SHP77 (cell line): ENCODE data around the gene SLC22A16.
A peak's percentile ranks its signal among the peaks of the same experiment; 100 is the strongest.
"Not testable (repeated sequence)": the region's sequence is repeated elsewhere in the genome, so short reads cannot be mapped to it uniquely, and the experiment has no call there.

Source experiments
- DNase-seq, 2 experiments: peaks; one replicate each; lab custom pipeline; 2025; lab: John Stamatoyannopoulos, UW

SLC22A16 gene

GRCh38 chr6:110476046-110476849 lies at the start of gene SLC22A16:
Gene SLC22A16, minus strand, starts transcription at chr6:110476613. Its CDS starts 39 bp downstream, at chr6:110476574.
- DNase-seq: no peak

GRCh38 chr6:110525001-110525400 lies 48.6 kb upstream of the SLC22A16 start:
- no peak for DNase-seq

GRCh38 chr6:110524305-110524704 lies 47.9 kb upstream of the SLC22A16 start:
- DNase-seq: no peak

- no peak for DNase-seq
Measured at GRCh38 chr6:110523451-110524021, 47.1 kb upstream of the SLC22A16 start.

- DNase-seq: no peak
Measured at GRCh38 chr6:110522427-110522826, 46.0 kb upstream of the SLC22A16 start.

DNA sequence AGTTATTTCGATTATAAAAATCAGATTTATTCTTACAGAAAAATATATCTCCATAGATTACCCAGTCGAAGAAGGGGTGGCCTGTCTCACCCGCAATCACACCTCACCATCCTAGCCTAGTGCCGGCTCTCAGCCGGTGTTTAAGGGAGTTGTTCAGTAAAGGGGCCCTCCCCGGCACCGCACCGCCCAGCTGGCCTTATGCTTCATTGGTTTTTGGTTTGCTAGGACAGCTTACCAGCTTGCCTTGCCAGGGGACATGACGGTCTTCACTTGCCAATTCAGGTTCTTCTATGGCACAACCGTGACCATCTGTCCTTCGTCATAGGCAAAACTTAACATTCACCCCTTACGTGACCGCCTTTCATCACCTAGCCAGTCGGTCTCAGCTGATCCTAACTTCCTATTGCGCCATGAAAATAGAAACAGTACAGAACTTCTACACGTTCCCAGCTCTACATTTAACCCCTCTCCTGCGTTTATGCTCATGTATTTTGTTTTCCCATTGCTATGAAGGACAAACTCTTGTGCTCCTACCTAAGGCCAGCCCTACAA lies 44.7 kb upstream of the SLC22A16 start:
- no peak for DNase-seq

GRCh38 chr6:110520209-110520965 lies 44.0 kb upstream of the SLC22A16 start:
- no peak for DNase-seq

DNA sequence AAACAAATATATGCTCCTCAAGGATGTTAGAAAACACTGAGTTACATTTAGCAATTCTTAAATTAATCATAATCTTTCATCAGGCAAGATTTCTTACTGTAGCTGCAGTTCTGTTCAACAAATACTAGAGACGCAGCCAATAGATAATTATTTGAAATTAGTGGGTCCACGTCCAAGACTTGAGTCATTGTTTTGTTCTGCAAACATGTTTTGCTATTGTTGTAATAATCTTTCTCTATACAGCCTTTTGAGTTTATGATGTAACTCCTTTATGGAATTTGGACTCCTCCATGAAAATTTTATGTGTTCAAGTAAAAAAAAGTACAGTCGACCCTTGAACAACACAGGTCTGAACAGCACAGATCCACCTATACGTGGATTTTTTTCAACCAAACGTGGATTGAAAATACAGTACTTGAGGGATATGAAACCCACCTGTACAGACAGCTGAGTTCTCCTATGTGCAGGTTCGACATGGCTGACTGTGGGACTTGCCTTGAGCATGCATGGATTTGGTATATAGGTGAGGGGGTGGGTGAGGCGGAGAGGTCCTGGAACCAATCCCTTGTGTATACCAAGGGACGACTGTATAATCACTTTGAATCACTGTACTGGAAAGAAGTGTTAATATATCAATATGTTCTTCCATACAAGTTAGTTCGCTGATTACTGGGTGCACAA lies 41.3 kb upstream of the SLC22A16 start:
- DNase-seq: no peak

GRCh38 chr6:110517034-110517433 lies 40.6 kb upstream of the SLC22A16 start:
- DNase-seq: no peak

DNA sequence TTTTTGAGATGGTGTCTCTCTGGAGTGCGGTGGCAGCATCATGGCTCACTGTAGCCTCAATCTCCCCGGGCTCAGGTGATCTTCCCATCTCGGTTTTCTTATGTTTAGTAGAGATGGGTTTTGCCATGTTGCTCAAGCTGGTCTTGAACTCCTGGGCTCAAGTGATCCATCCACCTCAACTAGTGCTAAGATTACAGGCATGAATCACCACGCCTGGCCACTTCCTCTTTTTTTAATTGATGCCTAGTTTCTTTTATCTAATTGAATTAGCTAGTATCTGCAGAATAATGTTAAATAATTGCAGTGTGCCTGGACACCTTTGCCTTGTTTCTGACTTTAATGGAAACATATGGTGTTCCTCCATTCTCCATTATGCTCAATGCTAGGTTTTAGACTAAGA lies 38.4 kb upstream of the SLC22A16 start:
- DNase-seq: no peak

- no peak for DNase-seq
Measured at GRCh38 chr6:110512991-110513390, 36.6 kb upstream of the SLC22A16 start.

DNA sequence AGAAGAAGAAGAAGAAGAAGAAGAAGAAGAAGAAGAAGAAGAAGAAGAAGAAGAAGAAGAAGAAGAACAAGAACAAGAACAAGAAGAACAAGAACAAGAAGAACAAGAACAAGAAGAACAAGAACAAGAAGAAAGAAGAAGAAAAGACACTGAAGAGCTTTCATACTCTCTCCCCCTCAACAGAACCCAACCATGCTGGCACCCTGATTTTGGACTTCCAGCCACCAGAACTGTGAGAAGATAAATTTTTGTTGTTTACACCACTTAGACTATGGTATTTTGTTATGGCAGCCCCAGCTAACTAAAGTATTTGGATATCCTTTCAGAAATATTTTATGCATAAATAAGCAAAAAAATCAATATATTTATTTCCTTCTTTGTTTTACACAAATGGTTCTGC lies 36.1 kb upstream of the SLC22A16 start:
- not testable (repeated sequence) for DNase-seq

- no peak for DNase-seq
Measured at GRCh38 chr6:110511401-110511800, 35.0 kb upstream of the SLC22A16 start.

DNA sequence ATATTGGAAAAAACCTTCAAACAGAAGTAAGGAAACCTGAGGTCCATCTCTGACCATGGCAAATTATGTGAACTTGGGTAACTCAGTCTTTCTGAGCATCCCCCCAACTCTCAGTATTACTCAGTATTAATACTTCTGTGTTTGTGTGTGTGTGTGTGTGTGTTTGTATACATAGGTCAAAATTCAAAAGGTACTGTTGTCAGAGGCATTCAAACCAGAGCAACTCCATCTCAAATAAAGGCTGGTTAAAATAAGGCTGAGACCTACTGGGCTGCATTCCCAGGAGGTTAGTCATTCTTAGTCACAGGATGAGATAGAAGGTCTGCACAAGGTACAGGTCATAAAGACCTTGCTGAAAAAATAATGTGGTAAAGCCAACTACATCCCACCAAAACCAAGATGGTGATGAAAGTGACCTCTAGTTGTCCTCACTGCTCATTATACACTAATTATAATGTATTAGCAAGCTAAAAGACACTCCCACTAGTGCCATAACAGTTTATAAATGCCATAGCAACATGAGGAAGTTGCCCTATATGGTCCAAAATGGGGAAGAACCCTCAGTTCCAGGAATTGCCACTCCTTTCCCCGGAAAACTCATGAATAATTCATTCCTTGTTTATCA lies 33.3 kb upstream of the SLC22A16 start:
- DNase-seq: no peak

- not testable (repeated sequence) for DNase-seq
Measured at GRCh38 chr6:110504891-110505290, 28.5 kb upstream of the SLC22A16 start.

- DNase-seq: no peak
Measured at GRCh38 chr6:110495949-110496348, 19.5 kb upstream of the SLC22A16 start.

GRCh38 chr6:110493253-110493800 lies 16.9 kb upstream of the SLC22A16 start:
- DNase-seq: peak; percentile 22 to 28

DNA sequence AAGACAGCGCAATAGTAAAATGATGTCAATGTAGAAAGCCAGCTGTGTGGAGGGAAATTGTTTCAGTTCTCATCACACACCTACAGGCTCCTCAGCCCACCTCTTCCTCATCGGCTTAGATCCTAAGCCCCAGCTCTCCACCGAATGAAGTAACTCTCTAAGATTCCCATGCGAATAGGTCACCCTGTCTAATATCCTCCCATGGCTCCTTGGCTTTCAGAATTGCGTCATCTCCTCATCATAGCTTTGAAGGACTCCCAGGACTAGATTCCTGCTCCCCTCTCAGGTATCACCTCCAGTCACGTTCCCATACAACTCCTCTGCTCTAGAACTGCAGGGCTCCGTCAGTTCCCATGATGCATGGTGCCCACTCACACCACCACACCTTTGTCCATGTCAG lies 16.2 kb upstream of the SLC22A16 start:
- DNase-seq: no peak

DNA sequence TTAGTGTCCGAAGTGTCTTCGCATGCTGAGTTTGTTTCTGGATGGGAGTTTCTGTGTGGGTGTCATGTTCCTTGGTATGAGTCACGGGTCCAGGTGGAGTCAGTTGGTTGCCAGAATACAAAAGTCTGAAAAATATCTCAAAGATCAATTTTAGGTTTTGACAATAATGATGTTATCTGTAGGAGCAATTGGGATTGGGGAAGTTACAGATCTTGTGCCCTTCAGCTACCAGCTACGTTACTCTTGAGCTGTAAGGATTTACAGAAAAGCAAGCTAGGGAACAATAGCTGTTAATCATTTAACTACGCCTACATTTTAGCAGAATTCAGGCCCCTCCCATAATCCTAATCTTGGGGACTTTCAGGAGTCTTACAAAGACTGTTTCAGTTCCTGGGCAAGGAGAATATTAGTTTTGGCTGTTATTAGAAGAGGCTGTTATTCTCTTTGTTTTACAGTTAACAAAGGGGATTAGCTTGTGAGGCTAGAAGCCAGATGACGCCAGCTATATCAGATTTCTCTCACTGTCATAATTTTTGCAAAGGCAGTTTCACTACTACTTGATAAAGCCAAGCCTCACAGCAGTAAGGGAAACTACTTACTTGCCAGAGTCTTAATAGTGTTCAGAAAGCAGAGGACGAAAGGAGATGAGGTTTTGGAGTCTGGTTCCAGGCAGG lies 15.4 kb upstream of the SLC22A16 start:
- DNase-seq: no peak

DNA sequence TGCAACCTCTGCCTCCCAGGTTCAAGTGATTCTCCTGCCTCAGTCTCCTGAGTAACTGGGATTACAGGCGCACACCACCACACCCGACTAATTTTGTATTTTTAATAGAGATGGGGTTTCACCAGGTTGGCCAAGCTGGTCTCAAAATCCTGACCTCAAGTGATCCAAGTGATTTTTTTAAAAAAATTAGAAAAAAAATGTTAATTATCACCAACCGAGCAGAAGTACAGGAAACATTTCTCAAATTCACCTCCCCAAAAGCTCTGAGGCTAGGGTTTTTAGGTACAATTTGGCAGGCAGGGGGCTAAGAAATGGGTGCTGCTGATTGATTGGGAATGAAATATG lies 14.9 kb upstream of the SLC22A16 start:
- no peak for DNase-seq

- DNase-seq: no peak
Measured at GRCh38 chr6:110490110-110490509, 13.7 kb upstream of the SLC22A16 start.
